Spleen (tissue), 11 donors: ENCODE measurements around the gene DLEC1. TPM values are rescaled to one million over a fixed set of nuclear protein-coding genes. Genes with fewer than 3 reads are reported as not detected.
"Not testable (repeated sequence)": the region's sequence is repeated elsewhere in the genome, so short reads cannot be mapped to it uniquely, and the experiment has no call there.

Source experiments
- DNase-seq: peaks from one replicate; pipeline ENCODE4 v3.0.0-alpha.2; 2020
- H3K27ac ChIP-seq, 8 donors: fragments of 200-600 bp; sonication (generic) in 7 of 8; 1 replicate in 4 of 8; 2 replicates in 4 of 8; pipeline versions ENCODE4 v1.5.0 to v1.8.0; 2016 to 2021; ENCODE audit warnings: inconsistent platforms in 4 of 8, mild to moderate bottlenecking in 4 of 8, moderate library complexity in 1 of 8
- H3K27me3 ChIP-seq, 7 donors: fragments of 200-600 bp; sonication (generic) in 6 of 7; replicated peaks in 1 of 7; 1 replicate in 4 of 7; 2 replicates in 3 of 7; pipeline versions ENCODE4 v1.5.0 to v1.8.0; 2016 to 2021; ENCODE audit warnings: inconsistent platforms in 3 of 7, mild to moderate bottlenecking in 1 of 7
- H3K36me3 ChIP-seq, 6 donors: fragments of 200-600 bp; sonication (generic) in 5 of 6; 1 replicate in 4 of 6; 2 replicates in 2 of 6; pipeline versions ENCODE4 v1.5.0 to v1.8.0; 2016 to 2021; ENCODE audit warnings: inconsistent platforms in 2 of 6
- H3K4me1 ChIP-seq, 6 donors: fragments of 200-600 bp; sonication (generic) in 5 of 6; 1 replicate in 3 of 6; 2 replicates in 3 of 6; pipeline versions ENCODE4 v1.5.0 to v1.8.0; 2016 to 2021; ENCODE audit warnings: inconsistent platforms in 3 of 6
- H3K4me3 ChIP-seq, 8 donors: fragments of 200-600 bp; sonication (generic) in 7 of 8; 1 replicate in 4 of 8; 2 replicates in 4 of 8; pipeline versions ENCODE4 v1.5.0 to v1.8.0; 2016 to 2021; ENCODE audit warnings: inconsistent platforms in 4 of 8, mild to moderate bottlenecking in 4 of 8, moderate library complexity in 2 of 8
- H3K9me3 ChIP-seq, 8 donors: fragments of 200-600 bp; sonication (generic) in 7 of 8; 1 replicate in 4 of 8; 2 replicates in 4 of 8; pipeline versions ENCODE4 v1.5.0 to v1.8.0; 2016 to 2021; ENCODE audit warnings: inconsistent platforms in 4 of 8
- POLR2A ChIP-seq, 3 donors: fragments of 450-650 bp; IDR thresholded peaks; one replicate each; pipeline ENCODE4 v1.5.1; 2017; ENCODE audit warnings: antibody characterized with exemption in 3 of 3, mild to moderate bottlenecking in 1 of 3
- POLR2AphosphoS5 ChIP-seq, 3 donors: sonication (generic); formaldehyde crosslinking; IDR thresholded peaks; one replicate each; pipeline ENCODE4 v1.5.1; 2017; ENCODE audit warnings: antibody characterized with exemption in 3 of 3
- WGBS, 5 donors: extraction: QIAGEN DNeasy Blood & Tissue Kit in 3 of 5; methylation state at CpG; one replicate each; pipeline versions ENCODE4 v1.1.5 to v1.1.7; 2013 to 2018; 5-methylcytosine and 5-hydroxymethylcytosine counted together
- intact Hi-C: fragments of 100-400 bp; cut with DNase I; formaldehyde crosslinking; loops from one replicate; pipeline ENCODE4 v1.15.0; 2023; ENCODE audit warnings: low total_unique reads
- polyA plus RNA-seq, 3 donors: library from polyadenylated mRNA; stranded (reverse); fragments of 200-250 nt; gene quantifications; one replicate each; pipeline ENCODE4 v1.2.1, GENCODE V29; 2013
- total RNA-seq, 7 donors: library from RNA; depleted of rRNA in 3 of 7; stranded (reverse); fragments of >200 nt in 3 of 7; fragmentation: NEBNext Ultra II Directional in 4 of 7; extraction: Animal tissue kit (Norgen Biotek cat#: 25700) in 4 of 7; gene quantifications; one replicate each; pipeline versions ENCODE4 v1.1.0 to v1.2.1, GENCODE V29; 2016 to 2021
- TF ChIP-seq, protein P1 (sequence below), 11 experiments: fragments of 200-600 bp in 7 of 11; fragments of 450-650 bp in 4 of 11; sonication (generic) in 4 of 11; IDR thresholded peaks in 8 of 11; conservative IDR thresholded peaks in 3 of 11; 1 replicate in 7 of 11; 2 replicates in 4 of 11; pipeline versions ENCODE4 v1.4.0 to v1.8.0; 2016 to 2021; ENCODE audit warnings: antibody characterized with exemption in 11 of 11, inconsistent platforms in 4 of 11, mild to moderate bottlenecking in 1 of 11
- donor health status: healthy with polysubstance abuse.
- donor health status: DM: no; HTN: no; CAD: no; lungs with moderate emphysema.
- donor health status: DM: no; HTN: no; CAD: no.
- donor health status: Bipolar disorder and iron deficiency.
- donor health status: healthy.
- donor health status: DM: no; HTN: no; CAD: no.
- donor health status: DM: yes; HTN: yes; CAD: no.

The DLEC1 gene
- total and polyA plus RNA-seq, 10 donors: 0.36 to 2.3 (median 0.88) TPM

DNA sequence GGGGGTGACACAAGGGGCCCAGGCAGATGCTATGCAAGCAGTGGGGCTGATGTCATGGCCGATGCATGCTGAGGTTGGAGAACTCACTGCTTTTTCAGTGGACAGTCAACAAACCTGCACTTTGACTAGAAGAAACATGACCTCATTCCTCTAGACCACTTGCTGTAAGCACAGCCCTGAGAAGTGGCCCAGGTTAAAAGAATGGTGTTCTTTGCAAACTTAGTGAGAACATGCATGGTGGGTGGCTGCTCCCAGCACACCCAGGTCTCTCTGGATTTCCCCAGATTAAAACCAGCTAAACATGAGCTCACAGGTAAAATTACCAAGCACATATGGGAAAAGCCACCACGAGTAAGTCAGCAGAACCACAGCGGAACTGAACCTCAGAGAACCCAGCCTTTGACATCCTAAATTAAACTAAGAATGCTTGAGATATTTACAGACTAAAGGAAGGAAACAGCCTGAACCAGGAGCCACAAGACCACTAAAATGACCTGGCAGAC is 15.5 kb downstream of the DLEC1 start:
- TF ChIP-seq, protein P1, sequence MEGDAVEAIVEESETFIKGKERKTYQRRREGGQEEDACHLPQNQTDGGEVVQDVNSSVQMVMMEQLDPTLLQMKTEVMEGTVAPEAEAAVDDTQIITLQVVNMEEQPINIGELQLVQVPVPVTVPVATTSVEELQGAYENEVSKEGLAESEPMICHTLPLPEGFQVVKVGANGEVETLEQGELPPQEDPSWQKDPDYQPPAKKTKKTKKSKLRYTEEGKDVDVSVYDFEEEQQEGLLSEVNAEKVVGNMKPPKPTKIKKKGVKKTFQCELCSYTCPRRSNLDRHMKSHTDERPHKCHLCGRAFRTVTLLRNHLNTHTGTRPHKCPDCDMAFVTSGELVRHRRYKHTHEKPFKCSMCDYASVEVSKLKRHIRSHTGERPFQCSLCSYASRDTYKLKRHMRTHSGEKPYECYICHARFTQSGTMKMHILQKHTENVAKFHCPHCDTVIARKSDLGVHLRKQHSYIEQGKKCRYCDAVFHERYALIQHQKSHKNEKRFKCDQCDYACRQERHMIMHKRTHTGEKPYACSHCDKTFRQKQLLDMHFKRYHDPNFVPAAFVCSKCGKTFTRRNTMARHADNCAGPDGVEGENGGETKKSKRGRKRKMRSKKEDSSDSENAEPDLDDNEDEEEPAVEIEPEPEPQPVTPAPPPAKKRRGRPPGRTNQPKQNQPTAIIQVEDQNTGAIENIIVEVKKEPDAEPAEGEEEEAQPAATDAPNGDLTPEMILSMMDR (IDR thresholded peaks at IDR 0.05 in 8 of 11, conservative IDR thresholded peaks at IDR 0.05 in 3 of 11): no peak
- no peak for TF ChIP-seq POLR2AphosphoS5 (IDR thresholded peaks at IDR 0.05)
- no peak for TF ChIP-seq POLR2A (IDR thresholded peaks at IDR 0.05)
- no peak overlapping the region for H3K4me3 ChIP-seq
- WGBS, 5 donors: 47 to 57% (median 52%) methylated on average over 3 of the region's 3 CpGs
- intact Hi-C loops: no loop called here
- DNase-seq: no peak
- no peaks in the 10 kb centered on the region for H3K9me3 ChIP-seq
- no peak overlapping the region for H3K27ac ChIP-seq
- H3K27me3 ChIP-seq: no peaks in the 10 kb centered on the region
- no peaks in the 10 kb centered on the region for H3K36me3 ChIP-seq
- peaks cover 0 to 10% (median 4%) of the 10 kb centered on the region in 6 donors for H3K4me1 ChIP-seq

DNA sequence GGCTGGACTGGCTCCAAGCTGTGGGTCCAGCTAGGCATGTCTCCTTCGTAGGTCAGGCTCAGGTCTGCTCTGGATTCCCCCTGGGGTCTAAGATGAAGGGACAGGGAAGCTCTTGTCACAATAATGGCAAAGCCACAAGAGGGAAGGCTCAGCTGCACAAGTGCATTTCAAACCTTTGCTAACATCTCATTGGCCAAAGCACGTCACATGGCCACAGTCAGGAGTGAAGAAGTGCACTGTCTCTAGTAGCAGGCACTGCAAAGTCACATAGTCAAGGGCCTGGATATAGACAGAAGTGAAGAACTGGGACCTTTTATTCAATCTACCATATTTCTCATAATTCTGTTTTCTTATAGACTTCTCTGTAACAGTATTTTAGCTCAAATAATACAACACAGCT is 20.1 kb downstream of the DLEC1 start:
- Histone ChIP-seq H3K9me3 (no peaks in the 10 kb centered on the region), H3K27ac (no peak overlapping the region), H3K4me1 (no peaks in the 10 kb centered on the region), H3K4me3 (no peak overlapping the region), H3K27me3 (no peaks in the 10 kb centered on the region), H3K36me3 (no peaks in the 10 kb centered on the region)
- TF ChIP-seq POLR2A (IDR thresholded peaks at IDR 0.05): no peak
- TF ChIP-seq POLR2AphosphoS5 (IDR thresholded peaks at IDR 0.05): no peak
- TF ChIP-seq, protein P1 (IDR thresholded peaks at IDR 0.05 in 8 of 11, conservative IDR thresholded peaks at IDR 0.05 in 3 of 11): no peak
- WGBS, 5 donors: 78 to 93% (median 87%) methylated on average over 2 of the region's 2 CpGs
- no peak for DNase-seq
- intact Hi-C loops: no loop called here

DNA sequence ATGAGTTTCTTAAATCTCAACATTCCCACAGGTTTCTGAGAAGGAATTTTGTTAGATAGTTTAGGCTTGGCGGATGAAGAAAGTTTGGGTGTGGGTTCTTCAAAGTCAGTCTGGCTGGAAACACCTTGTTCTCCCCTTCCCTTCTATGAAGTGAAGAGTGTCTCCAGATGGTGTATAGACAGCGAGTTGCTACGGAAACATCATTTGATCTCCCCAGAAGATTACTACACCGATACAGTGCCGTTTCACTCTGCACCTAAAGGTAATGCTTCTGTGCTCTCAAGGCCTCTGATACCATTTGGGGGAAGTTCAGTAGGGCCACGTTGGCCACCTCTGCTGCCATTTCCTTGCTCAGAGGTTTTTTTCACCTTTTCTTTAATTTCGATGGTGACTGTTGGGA is 20.6 kb downstream of the DLEC1 start:
- WGBS, 5 donors: 71 to 88% (median 85%) methylated on average over 7 of the region's 7 CpGs
- Histone ChIP-seq H3K4me1 (no peaks in the 10 kb centered on the region), H3K27me3 (no peaks in the 10 kb centered on the region), H3K36me3 (no peaks in the 10 kb centered on the region), H3K4me3 (no peak overlapping the region), H3K9me3 (peaks cover 0 to 3% (median 0%) of the 10 kb centered on the region in 8 donors), H3K27ac (no peak overlapping the region)
- no peak for TF ChIP-seq POLR2AphosphoS5 (IDR thresholded peaks at IDR 0.05)
- TF ChIP-seq POLR2A (IDR thresholded peaks at IDR 0.05): no peak
- TF ChIP-seq, protein P1 (IDR thresholded peaks at IDR 0.05 in 8 of 11, conservative IDR thresholded peaks at IDR 0.05 in 3 of 11): no peak
- intact Hi-C loops: no loop called here
- DNase-seq: no peak

DNA sequence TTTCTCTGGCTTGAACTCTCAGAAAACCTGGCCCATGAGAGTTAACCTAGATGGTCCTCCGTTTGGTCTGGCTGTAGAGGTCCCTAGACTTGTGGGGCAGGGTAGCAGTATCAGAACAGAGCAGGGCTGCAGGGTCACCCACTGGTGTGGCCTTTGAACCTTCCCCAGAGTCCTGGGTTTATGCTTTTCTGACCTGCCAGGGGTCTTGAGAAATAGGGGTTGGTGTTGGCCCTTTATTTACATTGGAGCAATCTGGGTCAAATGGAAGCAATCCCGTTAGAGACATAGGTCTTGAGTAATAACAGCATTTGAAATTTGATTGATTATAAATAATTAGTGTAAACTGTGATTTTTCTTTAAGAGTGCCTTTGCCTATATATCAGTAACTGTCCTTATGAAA is 23.8 kb downstream of the DLEC1 start:
- H3K27me3 ChIP-seq: no peaks in the 10 kb centered on the region
- intact Hi-C loops: no loop called here
- peaks cover 0 to 4% (median 0%) of the 10 kb centered on the region in 8 donors for H3K9me3 ChIP-seq
- no peak overlapping the region for H3K4me3 ChIP-seq
- H3K4me1 ChIP-seq: no peaks in the 10 kb centered on the region
- H3K27ac ChIP-seq: no peak overlapping the region
- no peak for DNase-seq
- 61 to 91% (median 77%) methylated on average over 2 of the region's 2 CpGs for WGBS, 5 donors
- H3K36me3 ChIP-seq: no peaks in the 10 kb centered on the region
- no peak for TF ChIP-seq POLR2A (IDR thresholded peaks at IDR 0.05)
- TF ChIP-seq, protein P1 (IDR thresholded peaks at IDR 0.05 in 8 of 11, conservative IDR thresholded peaks at IDR 0.05 in 3 of 11): no peak
- no peak for TF ChIP-seq POLR2AphosphoS5 (IDR thresholded peaks at IDR 0.05)

DNA sequence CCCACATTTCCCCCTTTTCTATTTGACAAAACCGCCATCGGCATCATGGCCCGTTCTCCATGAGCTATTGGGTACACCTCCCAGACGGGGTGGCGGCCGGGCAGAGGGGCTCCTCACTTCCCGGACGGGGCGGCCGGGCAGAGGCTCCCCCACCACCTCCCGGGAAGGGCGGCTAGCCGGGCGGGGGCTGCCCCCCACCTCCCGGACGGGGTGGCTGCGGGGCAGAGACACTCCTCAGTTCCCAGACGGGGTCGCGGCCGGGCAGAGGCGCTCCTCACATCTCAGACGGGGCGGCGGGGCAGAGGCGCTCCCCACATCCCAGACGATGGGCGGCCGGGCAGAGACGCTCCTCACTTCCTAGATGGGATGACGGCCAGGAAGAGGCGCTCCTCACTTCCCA is 25.4 kb downstream of the DLEC1 start:
- H3K27me3 ChIP-seq, H3K27ac ChIP-seq, H3K4me1 ChIP-seq, DNase-seq, H3K36me3 ChIP-seq, H3K9me3 ChIP-seq, intact Hi-C loops, H3K4me3 ChIP-seq: not testable (repeated sequence)
- 92 to 97% (median 96%) methylated on average over 18 to 30 of the region's 32 CpGs for WGBS, 5 donors
